Endothelial cell of umbilical vein (primary cell): ENCODE measurements around the gene MPZL3. TPM values are rescaled to one million over a fixed set of nuclear protein-coding genes. Genes with fewer than 3 reads are reported as not detected.

Experiments
- BruUV-seq: library from RNA; stranded (reverse); fragments of 400-500 nt; replicated peaks from 2 replicates; lab custom pipeline; 2021; lab: Mats Ljungman, UMichigan
- CTCF ChIA-PET: fragments of 300-600, 350-600 bp; sonication (Branson Sonifier 250); formaldehyde crosslinking; loops from one replicate; lab custom pipeline; 2021; ENCODE audit warnings: antibody characterized with exemption, inconsistent platforms; lab: Charles Lee
- POLR2A ChIA-PET: fragments of 300-600, 350-600 bp; sonication (Branson Sonifier 250); formaldehyde crosslinking; loops from one replicate; lab custom pipeline; 2021; ENCODE audit warnings: antibody characterized with exemption, inconsistent platforms; lab: Charles Lee
- DNase-seq: peaks from one replicate; pipeline ENCODE4 v3.0.0-alpha.2; 2011; ENCODE audit warnings: low read depth, low spot score
- FAIRE-seq: peaks from 2 replicates; lab custom pipeline; 2011; peaks lifted over from hg19 to GRCh38; lab: Jason Lieb, UNC
- H2AFZ ChIP-seq: 2 replicates; pipeline ENCODE4 v1.6.0; 2012; ENCODE audit warnings: low read depth, low read length, control low read depth, inconsistent platforms
- H3K27ac ChIP-seq: 2 replicates; pipeline ENCODE4 v1.5.1; 2011; ENCODE audit warnings: low read depth, mild to moderate bottlenecking, control low read depth, low read length, moderate library complexity; ENCODE audit not compliant: insufficient read depth
- H3K27me3 ChIP-seq, 2 experiments: 2 replicates each; pipeline versions ENCODE4 v1.6.0 to v1.6.1; 2011; ENCODE audit warnings: low read length in 2 of 2, mixed read lengths in 1 of 2; ENCODE audit not compliant: control insufficient read depth in 2 of 2, insufficient read depth in 2 of 2
- H3K36me3 ChIP-seq, 2 experiments: 2 replicates in 1 of 2; 3 replicates in 1 of 2; pipeline ENCODE4 v1.5.1; 2011; ENCODE audit warnings: low read length in 2 of 2, mild to moderate bottlenecking in 1 of 2, moderate library complexity in 1 of 2; ENCODE audit not compliant: control insufficient read depth in 2 of 2, insufficient read depth in 2 of 2; ENCODE audit errors: extremely low read depth in 1 of 2
- H3K4me1 ChIP-seq: 3 replicates; pipeline ENCODE4 v1.5.1; 2011; ENCODE audit warnings: mild to moderate bottlenecking, low read length; ENCODE audit not compliant: control insufficient read depth, insufficient read depth; ENCODE audit errors: extremely low read depth
- H3K4me2 ChIP-seq: 2 replicates; pipeline ENCODE4 v1.6.1; 2011; ENCODE audit warnings: low read length, control low read depth, mixed read lengths; ENCODE audit not compliant: insufficient read depth
- H3K4me3 ChIP-seq, 3 experiments: fragments of 200-600 bp in 1 of 3; sonication (generic), shearing (Covaris generic) in 1 of 3; replicated peaks in 1 of 3; 2 replicates each; pipeline ENCODE4 v1.5.1; 2011 to 2016; ENCODE audit warnings: control low read depth in 3 of 3, low read length in 3 of 3, mild to moderate bottlenecking in 2 of 3, inconsistent platforms in 1 of 3, low read depth in 1 of 3, moderate library complexity in 1 of 3; ENCODE audit not compliant: insufficient read depth in 1 of 3
- H3K79me2 ChIP-seq: 2 replicates; pipeline ENCODE4 v1.6.0; 2012; ENCODE audit warnings: low read length, inconsistent platforms; ENCODE audit not compliant: control insufficient read depth, insufficient read depth
- H3K9ac ChIP-seq: replicated peaks from 2 replicates; pipeline ENCODE3; 2011; ENCODE audit warnings: low read length, control low read depth; ENCODE audit not compliant: insufficient read depth; ENCODE audit errors: extremely low read depth
- H3K9me1 ChIP-seq: replicated peaks from 3 replicates; pipeline ENCODE4 v1.6.0; 2011; ENCODE audit warnings: mild to moderate bottlenecking, low read length; ENCODE audit not compliant: control insufficient read depth, insufficient read depth; ENCODE audit errors: extremely low read depth
- H3K9me3 ChIP-seq: replicated peaks from 2 replicates; pipeline ENCODE4 v1.5.1; 2012; ENCODE audit warnings: low read length, inconsistent platforms; ENCODE audit not compliant: control insufficient read depth, insufficient read depth
- H4K20me1 ChIP-seq: replicated peaks from 2 replicates; pipeline ENCODE3; 2011; ENCODE audit warnings: mild to moderate bottlenecking, low read length; ENCODE audit not compliant: control insufficient read depth, insufficient read depth; ENCODE audit errors: extremely low read depth
- EZH2 ChIP-seq: IDR thresholded peaks from 2 replicates; pipeline ENCODE4 v1.6.1; 2012; ENCODE audit warnings: borderline replicate concordance, low read depth, mild to moderate bottlenecking, moderate library complexity, low read length, inconsistent platforms; ENCODE audit not compliant: severe bottlenecking
- FOS ChIP-seq: IDR thresholded peaks from 2 replicates; pipeline ENCODE4 v1.6.1; 2011; ENCODE audit warnings: mild to moderate bottlenecking, low read length, moderate library complexity, borderline replicate concordance; ENCODE audit not compliant: insufficient read depth
- GATA2 ChIP-seq: IDR thresholded peaks from 2 replicates; pipeline ENCODE4 v1.7.0; 2011; ENCODE audit warnings: low read depth, mild to moderate bottlenecking, moderate library complexity, mixed read lengths, low read length; ENCODE audit not compliant: insufficient read length, insufficient read depth
- JUN ChIP-seq: IDR thresholded peaks from 2 replicates; pipeline ENCODE4 v1.6.1; 2011; ENCODE audit warnings: borderline replicate concordance, low read depth; ENCODE audit not compliant: insufficient read length, insufficient read depth
- MYC ChIP-seq: IDR thresholded peaks from one replicate; pipeline ENCODE4 v1.6.1; 2011; ENCODE audit warnings: mild to moderate bottlenecking, low read depth, low read length
- POLR2A ChIP-seq: IDR thresholded peaks from 2 replicates; pipeline ENCODE4 v1.6.1; 2012; ENCODE audit warnings: low read depth, mild to moderate bottlenecking, control low read depth, low read length
- POLR2AphosphoS5 ChIP-seq: IDR thresholded peaks from 2 replicates; pipeline ENCODE4 v1.6.1; 2012; ENCODE audit warnings: low read depth, mild to moderate bottlenecking, control low read depth, low read length, moderate library complexity; ENCODE audit not compliant: insufficient read depth
- dilution Hi-C: fragments of 300-500 bp; cut with MboI; formaldehyde crosslinking; loops from one replicate; pipeline ENCODE4 v1.15.0; 2019; ENCODE audit warnings: low sequenced_read_pairs; ENCODE audit not compliant: extremely low pct_ligation_motif_present
- intact Hi-C: fragments of 100-400 bp; cut with micrococcal nuclease; formaldehyde crosslinking; loops from one replicate; pipeline ENCODE4 v1.10.0; 2022
- polyA plus RNA-seq, 4 experiments: library from polyadenylated mRNA; depleted of rRNA in 3 of 4; stranded (reverse) in 3 of 4; unstranded in 1 of 4; fragments of >200 nt; gene quantifications; 2 replicates each; pipeline versions ENCODE4 v1.2.1 to v1.2.3, GENCODE V29; 2011 to 2012; ENCODE audit warnings: missing spikeins in 1 of 4
- total RNA-seq: library from RNA; stranded (reverse); gene quantifications from 2 replicates; pipeline ENCODE4 v1.2.3, GENCODE V29; 2021
- TF ChIP-seq, protein P1 (sequence below): IDR thresholded peaks from 2 replicates; pipeline ENCODE4 v1.6.1; 2011; ENCODE audit not compliant: insufficient read depth, insufficient read length
- TF ChIP-seq, protein P2 (sequence below), 2 donors: IDR thresholded peaks; 1 replicate in 1 of 2; 2 replicates in 1 of 2; pipeline ENCODE4 v1.5.1; 2011; ENCODE audit warnings: low read length in 2 of 2, mild to moderate bottlenecking in 2 of 2, moderate library complexity in 2 of 2, control low read depth in 1 of 2, inconsistent platforms in 1 of 2, low read depth in 1 of 2; ENCODE audit not compliant: insufficient read depth in 1 of 2; ENCODE audit errors: extremely low read depth in 1 of 2

Gene MPZL3
- total and polyA plus RNA-seq, 2 donors (not counting 3 experiments of a cell fraction or from before 2014, with no cell fraction given): 2.5 to 7.1 TPM

DNA sequence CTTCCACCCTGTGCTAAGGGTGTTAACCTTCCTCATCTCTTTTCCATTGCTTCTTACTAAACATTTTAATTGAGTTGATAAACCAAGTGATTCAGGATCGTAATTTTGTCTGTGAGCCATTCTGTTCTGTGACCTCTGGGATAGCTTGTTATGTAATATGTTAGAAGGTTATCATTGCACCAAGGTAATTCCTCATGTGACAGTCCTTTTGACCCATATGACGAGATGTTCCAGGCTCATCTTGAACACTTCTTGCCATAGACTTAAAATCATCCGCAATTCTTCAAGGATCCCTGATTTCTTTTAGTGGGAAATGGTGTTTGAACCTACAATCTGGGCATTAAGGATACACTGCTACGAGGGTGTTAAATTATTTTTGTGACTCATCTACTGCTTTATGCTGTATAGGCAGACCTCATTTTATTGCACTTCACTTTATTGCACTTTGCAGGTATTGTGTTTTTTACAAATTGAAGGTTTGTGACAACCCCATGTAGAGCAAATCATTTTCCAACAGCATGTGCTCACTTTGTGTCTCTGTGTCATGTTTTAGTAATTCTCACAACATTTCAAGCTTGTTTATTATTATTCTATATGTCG, 31.0 kb upstream of the MPZL3 start:
- H2AFZ ChIP-seq: no peak overlapping the region
- H3K9ac ChIP-seq: no peak overlapping the region
- no peak for DNase-seq
- no peaks in the 10 kb centered on the region for H3K79me2 ChIP-seq
- BruUV-seq: no TSS peak
- intact Hi-C loops: no loop called here
- POLR2A ChIA-PET: no interaction called here
- H3K27ac ChIP-seq: no peak overlapping the region
- H3K9me3 ChIP-seq: no peaks in the 10 kb centered on the region
- no peak overlapping the region for H3K4me3 ChIP-seq
- H3K36me3 ChIP-seq: no peaks in the 10 kb centered on the region
- no peaks in the 10 kb centered on the region for H3K27me3 ChIP-seq
- H3K4me1 ChIP-seq: peaks cover under 1% of the 10 kb centered on the region
- no peak overlapping the region for H3K4me2 ChIP-seq
- CTCF ChIA-PET: interaction anchor here (1.2 to 12.3 kb wide), 5 partner anchors 8 to 84 kb away, joined by 3 to 235 read pairs (median 8); no protein-coding TSS in a partner anchor
- no peak for FAIRE-seq
- TF ChIP-seq, protein P1, sequence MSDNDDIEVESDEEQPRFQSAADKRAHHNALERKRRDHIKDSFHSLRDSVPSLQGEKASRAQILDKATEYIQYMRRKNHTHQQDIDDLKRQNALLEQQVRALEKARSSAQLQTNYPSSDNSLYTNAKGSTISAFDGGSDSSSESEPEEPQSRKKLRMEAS: no peak
- no peak for TF ChIP-seq EZH2
- no peak for TF ChIP-seq GATA2
- TF ChIP-seq FOS: no peak
- dilution Hi-C loops: no loop called here
- no peaks in the 10 kb centered on the region for H3K9me1 ChIP-seq
- H4K20me1 ChIP-seq: no peaks in the 10 kb centered on the region

DNA sequence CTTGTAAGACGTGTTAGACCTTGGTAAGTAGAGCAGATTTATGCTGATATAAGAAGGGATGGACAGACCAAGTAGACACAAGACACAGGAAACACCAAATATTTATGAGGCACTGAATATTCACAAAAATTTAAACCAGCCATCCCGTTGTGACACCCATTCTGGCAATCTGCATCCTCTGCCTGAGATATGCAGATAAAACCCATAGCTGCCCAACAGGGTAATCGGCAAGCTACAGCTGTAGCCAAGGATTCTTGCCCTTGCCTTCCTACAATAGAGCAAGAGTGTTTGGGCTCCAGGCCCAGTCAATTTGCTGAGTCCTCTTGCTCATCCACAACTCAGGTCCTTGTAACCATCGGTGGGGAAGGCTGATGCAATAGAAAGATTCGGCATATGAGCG, 30.4 kb upstream of the MPZL3 start:
- no peak overlapping the region for H3K27ac ChIP-seq
- H3K79me2 ChIP-seq: no peaks in the 10 kb centered on the region
- no peak overlapping the region for H3K9ac ChIP-seq
- H3K4me2 ChIP-seq: no peak overlapping the region
- no peaks in the 10 kb centered on the region for H4K20me1 ChIP-seq
- H3K36me3 ChIP-seq: no peaks in the 10 kb centered on the region
- H3K9me3 ChIP-seq: no peaks in the 10 kb centered on the region
- BruUV-seq: no TSS peak
- no peaks in the 10 kb centered on the region for H3K9me1 ChIP-seq
- intact Hi-C loops: no loop called here
- ChIA-PET CTCF (interaction anchor here (1.2 to 12.3 kb wide), 4 partner anchors 9 to 84 kb away, joined by 3 to 235 read pairs (median 6); no protein-coding TSS in a partner anchor), POLR2A (no interaction called here)
- H2AFZ ChIP-seq: no peak overlapping the region
- H3K27me3 ChIP-seq: no peaks in the 10 kb centered on the region
- DNase-seq: no peak
- H3K4me1 ChIP-seq: peaks cover 5% of the 10 kb centered on the region
- H3K4me3 ChIP-seq: no peak overlapping the region
- TF ChIP-seq FOS (no peak), MYC (no peak), EZH2 (no peak), JUN (no peak), GATA2 (no peak), POLR2A (no peak), POLR2AphosphoS5 (no peak)
- TF ChIP-seq, protein P1: no peak
- TF ChIP-seq, protein P2, sequence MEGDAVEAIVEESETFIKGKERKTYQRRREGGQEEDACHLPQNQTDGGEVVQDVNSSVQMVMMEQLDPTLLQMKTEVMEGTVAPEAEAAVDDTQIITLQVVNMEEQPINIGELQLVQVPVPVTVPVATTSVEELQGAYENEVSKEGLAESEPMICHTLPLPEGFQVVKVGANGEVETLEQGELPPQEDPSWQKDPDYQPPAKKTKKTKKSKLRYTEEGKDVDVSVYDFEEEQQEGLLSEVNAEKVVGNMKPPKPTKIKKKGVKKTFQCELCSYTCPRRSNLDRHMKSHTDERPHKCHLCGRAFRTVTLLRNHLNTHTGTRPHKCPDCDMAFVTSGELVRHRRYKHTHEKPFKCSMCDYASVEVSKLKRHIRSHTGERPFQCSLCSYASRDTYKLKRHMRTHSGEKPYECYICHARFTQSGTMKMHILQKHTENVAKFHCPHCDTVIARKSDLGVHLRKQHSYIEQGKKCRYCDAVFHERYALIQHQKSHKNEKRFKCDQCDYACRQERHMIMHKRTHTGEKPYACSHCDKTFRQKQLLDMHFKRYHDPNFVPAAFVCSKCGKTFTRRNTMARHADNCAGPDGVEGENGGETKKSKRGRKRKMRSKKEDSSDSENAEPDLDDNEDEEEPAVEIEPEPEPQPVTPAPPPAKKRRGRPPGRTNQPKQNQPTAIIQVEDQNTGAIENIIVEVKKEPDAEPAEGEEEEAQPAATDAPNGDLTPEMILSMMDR (IDR thresholded peaks at IDR 0.05; ENCODE audit: extremely low read depth in 1 of 2, insufficient read depth in 1 of 2, low read depth in 1 of 2, low read length in 2 of 2): no peak
- dilution Hi-C loops: no loop called here
- no peak for FAIRE-seq
